Hepatocyte (in vitro differentiated cells): ENCODE measurements around the gene NPFF. TPM values are rescaled to one million over a fixed set of nuclear protein-coding genes. Genes with fewer than 3 reads are reported as not detected.

Experiments used
- DNase-seq: peaks from one replicate; pipeline ENCODE4 v3.0.0-alpha.2; 2016; ENCODE audit warnings: low spot score
- H2AFZ ChIP-seq: fragments of 200-600 bp; sonication (generic); 2 replicates; pipeline ENCODE4 v1.6.0; 2016; ENCODE audit warnings: antibody characterized with exemption, mild to moderate bottlenecking
- H3K27ac ChIP-seq: fragments of 200-600 bp; sonication (generic); 2 replicates; pipeline ENCODE4 v1.5.1; 2016; ENCODE audit warnings: mild to moderate bottlenecking
- H3K27me3 ChIP-seq: fragments of 200-600 bp; sonication (generic); 2 replicates; pipeline ENCODE4 v1.6.1; 2016
- H3K36me3 ChIP-seq: fragments of 200-600 bp; sonication (generic); replicated peaks from 2 replicates; pipeline ENCODE4 v1.5.1; 2016; ENCODE audit warnings: low read depth; ENCODE audit not compliant: insufficient read depth
- H3K4me1 ChIP-seq: fragments of 200-600 bp; sonication (generic); 2 replicates; pipeline ENCODE4 v1.5.1; 2016; ENCODE audit warnings: mild to moderate bottlenecking, moderate library complexity; ENCODE audit not compliant: insufficient read depth
- H3K4me2 ChIP-seq: fragments of 200-600 bp; sonication (generic); 2 replicates; pipeline ENCODE4 v1.6.0; 2016
- H3K4me3 ChIP-seq: fragments of 200-600 bp; sonication (generic); 2 replicates; pipeline ENCODE4 v1.5.1; 2016; ENCODE audit warnings: mild to moderate bottlenecking
- H3K79me2 ChIP-seq: fragments of 200-600 bp; sonication (generic); 2 replicates; pipeline ENCODE4 v1.6.0; 2017; ENCODE audit warnings: mild to moderate bottlenecking
- H3K9me2 ChIP-seq: fragments of 200-600 bp; sonication (generic); replicated peaks from 2 replicates; pipeline ENCODE4 v1.6.0; 2017; ENCODE audit warnings: mild to moderate bottlenecking; ENCODE audit not compliant: insufficient read depth
- H3K9me3 ChIP-seq: fragments of 200-600 bp; sonication (generic); 2 replicates; pipeline ENCODE4 v1.5.1; 2016; ENCODE audit warnings: low read depth, mild to moderate bottlenecking
- H4K20me1 ChIP-seq: fragments of 200-600 bp; sonication (generic); 2 replicates; pipeline ENCODE4 v1.6.0; 2016; ENCODE audit warnings: mild to moderate bottlenecking; ENCODE audit not compliant: insufficient read depth, poor library complexity, severe bottlenecking
- EZH2 ChIP-seq: fragments of 200-600 bp; sonication (generic); IDR thresholded peaks from 2 replicates; pipeline ENCODE4 v1.6.1; 2016; ENCODE audit warnings: antibody characterized with exemption, mild to moderate bottlenecking, borderline replicate concordance
- EZH2phosphoT487 ChIP-seq: fragments of 200-600 bp; sonication (generic); IDR thresholded peaks from one replicate; pipeline ENCODE4 v1.6.1; 2018; ENCODE audit warnings: antibody characterized with exemption, mild to moderate bottlenecking, low read depth, moderate library complexity; ENCODE audit not compliant: unreplicated experiment, severe bottlenecking
- WGBS: methylation state at CpG from one replicate; pipeline ENCODE4 v1.1.6; 2016; ENCODE audit warnings: low lambda C conversion rate; ENCODE audit errors: missing lambda C conversion rate; 5-methylcytosine and 5-hydroxymethylcytosine counted together
- polyA plus RNA-seq: library from polyadenylated mRNA; unstranded; fragments of >200 nt; fragmentation: Nextera tagmentation; extraction: Ambion mirVana; gene quantifications from 2 replicates; pipeline ENCODE4 v1.2.1, GENCODE V29; 2016
- total RNA-seq: library from RNA; depleted of rRNA; stranded (reverse); fragments of >200 nt; gene quantifications from 2 replicates; pipeline ENCODE4 v1.2.3, GENCODE V29; 2014
- TF ChIP-seq, protein P1 (sequence below): fragments of 200-600 bp; sonication (generic); IDR thresholded peaks from 2 replicates; pipeline ENCODE4 v1.5.1; 2016; ENCODE audit warnings: antibody characterized with exemption, mild to moderate bottlenecking; ENCODE audit not compliant: poor library complexity

NPFF gene
- total and polyA plus RNA-seq, 2 experiments from 2014 or later = 0.77 TPM; not detected in 1

DNA sequence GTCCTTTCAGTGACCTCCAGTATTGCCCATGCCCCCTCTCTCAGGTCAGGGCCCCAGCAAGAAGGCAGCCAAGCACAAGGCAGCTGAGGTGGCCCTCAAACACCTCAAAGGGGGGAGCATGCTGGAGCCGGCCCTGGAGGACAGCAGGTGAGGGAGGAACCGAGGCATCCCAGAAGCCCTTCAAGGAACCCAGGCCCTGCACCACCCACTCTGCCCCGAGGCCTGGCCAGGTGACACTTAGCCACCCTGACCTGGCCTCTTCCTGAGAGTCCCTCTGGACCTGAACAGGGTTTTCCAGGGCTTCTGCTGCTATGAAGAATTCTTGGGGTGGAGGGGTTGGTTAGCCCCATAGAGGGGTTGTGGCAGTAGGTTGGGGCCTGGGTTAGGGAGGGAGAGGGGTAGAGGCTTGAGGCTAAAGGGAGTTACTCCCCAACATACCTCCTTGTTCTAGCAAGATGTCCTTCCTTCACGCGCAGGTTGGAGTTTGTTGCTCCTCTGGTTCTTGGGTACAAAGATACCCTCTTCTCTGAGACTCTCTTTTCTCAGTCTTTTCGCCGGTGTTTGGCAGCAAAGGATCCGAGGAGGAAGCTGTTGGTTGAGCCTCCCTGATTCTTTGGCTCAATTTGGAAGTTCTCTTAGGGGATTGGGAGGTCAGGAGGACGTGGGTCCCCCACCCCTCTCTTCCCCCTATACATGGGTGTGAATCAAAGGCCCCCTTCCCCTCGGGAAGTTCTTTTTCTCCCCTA is 4.1 kb downstream of the NPFF start:
- Histone ChIP-seq H3K27ac (no peak overlapping the region), H3K27me3 (no peaks in the 10 kb centered on the region), H4K20me1 (no peaks in the 10 kb centered on the region), H3K4me3 (no peak overlapping the region), H3K4me2 (no peak overlapping the region), H3K36me3 (no peaks in the 10 kb centered on the region), H3K79me2 (peaks cover 24% of the 10 kb centered on the region), H3K9me3 (no peaks in the 10 kb centered on the region), H3K4me1 (peaks cover 19% of the 10 kb centered on the region), H3K9me2 (no peaks in the 10 kb centered on the region), H2AFZ (no peak overlapping the region)
- 88% methylated on average over 10 of the region's 10 CpGs for WGBS
- no peak for TF ChIP-seq EZH2phosphoT487
- TF ChIP-seq, protein P1, sequence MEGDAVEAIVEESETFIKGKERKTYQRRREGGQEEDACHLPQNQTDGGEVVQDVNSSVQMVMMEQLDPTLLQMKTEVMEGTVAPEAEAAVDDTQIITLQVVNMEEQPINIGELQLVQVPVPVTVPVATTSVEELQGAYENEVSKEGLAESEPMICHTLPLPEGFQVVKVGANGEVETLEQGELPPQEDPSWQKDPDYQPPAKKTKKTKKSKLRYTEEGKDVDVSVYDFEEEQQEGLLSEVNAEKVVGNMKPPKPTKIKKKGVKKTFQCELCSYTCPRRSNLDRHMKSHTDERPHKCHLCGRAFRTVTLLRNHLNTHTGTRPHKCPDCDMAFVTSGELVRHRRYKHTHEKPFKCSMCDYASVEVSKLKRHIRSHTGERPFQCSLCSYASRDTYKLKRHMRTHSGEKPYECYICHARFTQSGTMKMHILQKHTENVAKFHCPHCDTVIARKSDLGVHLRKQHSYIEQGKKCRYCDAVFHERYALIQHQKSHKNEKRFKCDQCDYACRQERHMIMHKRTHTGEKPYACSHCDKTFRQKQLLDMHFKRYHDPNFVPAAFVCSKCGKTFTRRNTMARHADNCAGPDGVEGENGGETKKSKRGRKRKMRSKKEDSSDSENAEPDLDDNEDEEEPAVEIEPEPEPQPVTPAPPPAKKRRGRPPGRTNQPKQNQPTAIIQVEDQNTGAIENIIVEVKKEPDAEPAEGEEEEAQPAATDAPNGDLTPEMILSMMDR = no peak
- TF ChIP-seq EZH2 = no peak
- no peak for DNase-seq

DNA sequence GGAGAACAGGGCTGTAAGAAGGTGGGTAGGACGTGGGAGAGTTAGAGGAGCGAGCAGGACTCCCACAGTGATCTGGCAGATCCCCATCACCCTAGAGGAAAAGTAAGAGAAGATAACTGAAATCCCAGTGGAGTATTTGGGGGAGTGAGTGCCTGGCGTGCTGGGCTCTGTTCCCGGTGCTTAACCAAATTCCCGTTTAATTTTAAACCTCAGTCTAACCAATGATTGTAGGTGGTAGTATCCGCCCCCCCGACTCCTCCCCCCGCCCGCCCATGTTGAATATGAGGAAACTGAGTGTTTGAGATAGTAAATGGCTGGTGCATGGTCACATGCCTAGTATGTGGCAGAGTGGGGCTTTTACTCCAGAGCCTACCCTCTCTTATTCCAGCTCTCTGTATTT is 5.0 kb downstream of the NPFF start:
- Histone ChIP-seq H3K27me3 (no peaks in the 10 kb centered on the region), H3K4me3 (no peak overlapping the region), H3K9me3 (no peaks in the 10 kb centered on the region), H3K4me2 (peak overlapping the region; percentile 96), H3K79me2 (peaks cover 32% of the 10 kb centered on the region), H3K36me3 (no peaks in the 10 kb centered on the region), H3K27ac (peak overlapping the region; percentile 97), H4K20me1 (no peaks in the 10 kb centered on the region), H3K9me2 (no peaks in the 10 kb centered on the region), H3K4me1 (peaks cover 19% of the 10 kb centered on the region), H2AFZ (no peak overlapping the region)
- TF ChIP-seq EZH2 (no peak), EZH2phosphoT487 (no peak)
- TF ChIP-seq, protein P1 = no peak
- no peak for DNase-seq
- WGBS = 89% methylated on average over 9 of the region's 9 CpGs

DNA sequence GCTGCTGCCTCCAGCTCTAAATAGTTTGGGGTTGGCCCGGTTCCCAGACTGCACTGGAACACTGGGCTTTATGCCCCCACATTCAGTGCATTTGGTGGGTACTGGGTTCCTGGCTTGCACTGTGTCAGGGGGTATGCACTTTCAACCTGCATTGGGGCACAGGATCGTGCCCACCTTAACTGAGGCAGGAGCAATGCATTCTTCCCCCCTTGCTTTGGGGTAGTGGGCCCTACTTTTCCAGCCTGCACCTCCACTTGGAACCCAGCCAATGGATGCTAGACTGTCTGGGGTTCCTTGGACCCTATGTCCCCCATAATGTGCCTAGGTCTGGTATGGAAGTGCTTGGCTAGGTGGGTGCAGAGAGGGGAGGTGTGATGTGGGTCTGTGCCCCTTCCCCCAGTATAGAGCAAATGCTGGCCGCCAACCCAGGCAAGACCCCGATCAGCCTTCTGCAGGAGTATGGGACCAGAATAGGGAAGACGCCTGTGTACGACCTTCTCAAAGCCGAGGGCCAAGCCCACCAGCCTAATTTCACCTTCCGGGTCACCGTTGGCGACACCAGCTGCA is 5.6 kb downstream of the NPFF start:
- H3K27me3 ChIP-seq = no peaks in the 10 kb centered on the region
- no peaks in the 10 kb centered on the region for H3K36me3 ChIP-seq
- 83% methylated on average over 10 of the region's 10 CpGs for WGBS
- TF ChIP-seq EZH2phosphoT487 (no peak), EZH2 (no peak)
- TF ChIP-seq, protein P1 = no peak
- DNase-seq = no peak
- H4K20me1 ChIP-seq = no peaks in the 10 kb centered on the region
- H3K4me3 ChIP-seq = peak overlapping the region; percentile 34
- peak overlapping the region; percentile 75 for H2AFZ ChIP-seq
- peaks cover 38% of the 10 kb centered on the region for H3K79me2 ChIP-seq
- H3K9me2 ChIP-seq = no peaks in the 10 kb centered on the region
- H3K4me1 ChIP-seq = peaks cover 23% of the 10 kb centered on the region
- H3K27ac ChIP-seq = peak overlapping the region; percentile 97
- H3K9me3 ChIP-seq = no peaks in the 10 kb centered on the region
- peak overlapping the region; percentile 96 for H3K4me2 ChIP-seq
